GOT3 (cell line): Measurements from ENCODE around the gene NT5M.
"Not testable (repeated sequence)": the region's sequence is repeated elsewhere in the genome, so short reads cannot be mapped to it uniquely, and the experiment has no call there.

Experiments
- DNase-seq: peaks from one replicate; lab custom pipeline; 2025; ENCODE audit warnings: mixed read lengths; lab: John Stamatoyannopoulos, UW

Gene NT5M

GRCh38 chr17:17303010-17303846, at the start of gene NT5M:
Gene NT5M, plus strand, starts transcription at chr17:17303373. Its CDS starts 178 bp downstream, at chr17:17303551.
- DNase-seq: no peak

GRCh38 chr17:17253406-17253805, 49.8 kb upstream of the NT5M start:
- DNase-seq: no peak

- no peak for DNase-seq
Measured at GRCh38 chr17:17254036-17254435, 49.1 kb upstream of the NT5M start.

GRCh38 chr17:17255689-17256088, 47.5 kb upstream of the NT5M start:
- not testable (repeated sequence) for DNase-seq

- no peak for DNase-seq
Measured at GRCh38 chr17:17256316-17256715, 46.9 kb upstream of the NT5M start.

- no peak for DNase-seq
Measured at GRCh38 chr17:17258011-17258410, 45.2 kb upstream of the NT5M start.

DNA sequence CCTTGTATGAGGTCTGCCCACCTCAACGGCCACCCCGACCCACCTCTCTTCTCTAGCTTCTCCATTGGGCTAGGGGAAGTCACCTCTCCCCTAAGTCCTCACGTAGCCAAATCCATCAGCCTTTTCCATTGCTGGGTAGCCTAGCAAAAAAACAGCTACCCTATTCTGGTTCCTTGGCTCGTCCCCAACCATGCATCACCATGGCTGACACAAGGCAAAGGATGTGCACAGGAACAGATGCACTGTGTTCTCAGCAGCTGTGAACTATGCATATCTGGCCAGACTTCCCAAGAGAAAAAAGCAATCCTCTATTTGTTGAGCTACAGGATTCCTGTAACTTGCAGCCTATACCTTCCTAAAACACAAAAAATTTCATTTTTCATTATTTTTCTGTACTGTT, 44.2 kb upstream of the NT5M start:
- DNase-seq: no peak

DNA sequence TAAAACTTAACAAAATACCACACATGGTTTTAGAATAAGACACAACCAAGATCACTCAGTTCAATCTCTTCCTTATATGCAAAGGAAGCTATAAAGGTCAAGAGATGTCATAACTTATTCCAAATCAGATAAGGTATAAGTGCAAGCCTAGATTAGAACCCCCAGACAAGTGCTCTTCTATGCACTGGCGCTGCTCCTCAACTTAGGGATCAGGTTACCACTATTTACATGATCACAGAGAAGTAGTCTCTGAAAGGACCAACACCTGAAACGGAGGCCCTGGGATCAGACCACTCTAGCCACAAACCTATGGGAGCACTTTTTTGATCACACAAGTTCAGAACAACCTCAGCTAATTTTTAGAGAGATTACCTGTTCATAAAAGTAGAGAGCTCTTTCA, 38.7 kb upstream of the NT5M start:
- no peak for DNase-seq

- DNase-seq: no peak
Measured at GRCh38 chr17:17269926-17270773, 33.0 kb upstream of the NT5M start.

GRCh38 chr17:17275971-17276370, 27.2 kb upstream of the NT5M start:
- DNase-seq: no peak

DNA sequence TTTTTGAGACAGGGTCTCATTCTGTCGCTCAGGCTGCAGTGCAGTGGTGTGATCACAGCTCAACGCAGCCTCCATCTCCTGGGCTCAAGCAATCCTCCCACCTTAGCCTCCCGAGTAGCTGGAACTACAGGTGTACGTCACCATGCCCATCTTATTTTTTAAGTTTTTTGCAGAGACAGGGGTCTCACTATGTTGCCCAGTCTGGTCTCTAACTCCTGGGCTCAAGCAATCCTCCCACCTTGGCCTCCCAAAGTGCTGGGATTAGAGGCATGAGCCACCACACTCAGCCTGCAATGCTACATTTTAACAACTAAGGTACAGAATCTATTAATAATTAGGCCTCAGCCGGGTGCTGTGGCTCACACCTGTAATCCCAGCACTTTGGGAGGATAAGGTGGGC, 25.7 kb upstream of the NT5M start:
- not testable (repeated sequence) for DNase-seq

DNA sequence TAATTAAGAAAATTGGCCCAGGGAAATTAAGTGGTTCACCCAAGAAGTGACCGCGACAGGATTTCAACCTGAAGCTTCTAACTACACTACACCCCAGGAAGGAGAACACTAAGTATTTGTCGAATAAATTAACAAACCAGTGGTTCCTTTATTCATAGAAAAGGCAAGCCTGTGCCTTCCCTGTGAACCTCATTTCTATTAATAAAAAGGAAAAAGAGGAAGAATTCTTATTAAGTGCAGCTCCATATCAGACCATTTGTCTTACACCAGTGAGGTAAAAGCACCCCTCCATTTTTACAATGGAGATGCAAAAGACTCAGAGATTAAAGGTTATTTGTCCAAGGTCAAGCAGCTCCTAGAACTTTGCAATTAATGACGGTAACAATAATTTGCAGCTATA, 23.9 kb upstream of the NT5M start:
- DNase-seq: no peak

- peak; percentile 83 for DNase-seq
Measured at GRCh38 chr17:17280613-17281549, 22.3 kb upstream of the NT5M start, which contains the start of gene COPS3. Gene COPS3, minus strand, starts transcription at chr17:17281246. Its CDS starts 60 bp downstream, at chr17:17281186.

GRCh38 chr17:17285951-17286350, 17.2 kb upstream of the NT5M start:
- no peak for DNase-seq

- DNase-seq: no peak
Measured at GRCh38 chr17:17289086-17289485, 14.1 kb upstream of the NT5M start.

- DNase-seq: no peak
Measured at GRCh38 chr17:17289701-17290100, 13.5 kb upstream of the NT5M start.

DNA sequence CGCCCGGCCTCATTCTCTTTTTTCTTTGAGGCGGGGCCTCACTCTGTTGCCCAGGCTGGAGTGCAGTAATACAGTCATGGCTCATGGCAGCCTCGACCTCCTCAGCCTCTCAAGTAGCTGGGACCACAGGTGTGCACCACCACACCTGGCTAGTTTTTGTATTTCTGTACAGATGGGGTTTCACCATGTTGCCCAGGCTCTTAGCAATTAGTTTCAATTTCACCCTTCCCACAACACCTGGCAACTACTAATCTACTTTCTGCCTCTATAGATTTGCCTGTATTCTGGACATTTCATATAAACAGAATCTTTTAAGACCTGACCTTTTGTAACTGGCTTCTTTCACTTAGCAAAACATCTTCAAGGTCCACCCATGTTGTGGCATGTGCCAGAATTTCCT, 8.0 kb upstream of the NT5M start:
- DNase-seq: no peak

- no peak for DNase-seq
Measured at GRCh38 chr17:17297217-17297616, 6.0 kb upstream of the NT5M start.

DNA sequence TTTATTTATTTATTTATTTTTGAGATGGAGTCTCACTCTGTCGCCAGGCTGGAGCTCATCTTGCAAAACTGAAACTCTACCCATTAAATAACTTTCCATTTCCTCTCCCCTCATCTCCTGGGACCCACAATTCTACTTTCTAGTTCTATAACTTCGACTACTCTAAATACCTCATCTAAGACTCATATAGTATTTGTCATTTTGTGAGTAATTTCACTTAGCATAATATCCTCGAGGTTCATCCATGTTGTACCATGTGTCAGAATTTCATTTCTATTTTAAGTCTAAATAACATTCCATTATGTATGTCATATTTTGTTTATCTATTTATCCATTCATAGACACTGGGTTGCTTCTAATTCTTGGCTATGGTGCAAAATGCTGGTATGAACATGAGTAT, 5.1 kb upstream of the NT5M start:
- DNase-seq: no peak

- no peak for DNase-seq
Measured at GRCh38 chr17:17300624-17301568, 2.3 kb upstream of the NT5M start.

DNA sequence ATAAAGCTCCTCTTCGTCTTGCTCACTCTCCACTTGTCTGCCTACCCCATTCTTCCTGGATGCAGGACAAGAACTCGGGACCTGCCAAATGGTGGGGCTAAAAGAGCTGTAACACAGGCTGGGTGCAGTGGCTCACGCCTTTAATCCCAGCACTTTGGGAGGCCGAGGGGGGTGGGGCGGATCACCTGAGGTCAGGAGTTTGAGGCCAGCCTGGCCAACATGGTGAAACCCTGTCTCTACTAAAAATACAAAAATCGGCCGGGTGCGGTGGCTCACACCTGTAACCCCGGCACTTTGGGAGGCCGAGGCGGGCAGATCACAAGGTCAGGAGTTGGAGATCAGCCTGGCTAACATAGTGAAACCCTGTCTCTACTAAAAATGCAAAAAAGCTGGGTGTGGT, 1.5 kb upstream of the NT5M start:
- DNase-seq: not testable (repeated sequence)
